Measurements from ENCODE around the gene SUCO. TPM values are rescaled to one million over a fixed set of nuclear protein-coding genes. Genes with fewer than 3 reads are reported as not detected.
"Not testable (repeated sequence)": the region's sequence is repeated elsewhere in the genome, so short reads cannot be mapped to it uniquely, and the experiment has no call there.

SUCO gene
- total RNA-seq, 1 donor from 2014 or later = 67.2 TPM

DNA sequence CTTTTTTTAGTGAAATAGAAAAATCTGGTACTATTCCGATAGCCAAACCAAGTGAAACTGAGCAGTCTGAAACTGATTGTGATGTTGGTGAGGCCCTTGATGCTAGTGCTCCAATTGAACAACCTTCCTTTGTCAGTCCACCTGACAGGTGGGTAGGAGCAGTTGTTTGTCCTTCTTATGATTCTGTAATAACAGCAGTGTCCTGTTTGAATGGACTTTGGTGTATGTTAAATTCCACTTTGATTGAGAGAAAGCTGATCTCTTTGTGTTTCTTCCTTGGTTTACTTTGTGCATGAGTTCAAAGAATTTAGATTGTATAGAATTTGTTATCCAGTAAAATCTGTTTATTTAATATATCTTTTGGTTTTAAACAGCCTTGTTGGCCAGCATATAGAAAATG lies 24.3 kb downstream of the SUCO start:
- DNase-seq (ENCODE audit: low spot score) = no peak

DNA sequence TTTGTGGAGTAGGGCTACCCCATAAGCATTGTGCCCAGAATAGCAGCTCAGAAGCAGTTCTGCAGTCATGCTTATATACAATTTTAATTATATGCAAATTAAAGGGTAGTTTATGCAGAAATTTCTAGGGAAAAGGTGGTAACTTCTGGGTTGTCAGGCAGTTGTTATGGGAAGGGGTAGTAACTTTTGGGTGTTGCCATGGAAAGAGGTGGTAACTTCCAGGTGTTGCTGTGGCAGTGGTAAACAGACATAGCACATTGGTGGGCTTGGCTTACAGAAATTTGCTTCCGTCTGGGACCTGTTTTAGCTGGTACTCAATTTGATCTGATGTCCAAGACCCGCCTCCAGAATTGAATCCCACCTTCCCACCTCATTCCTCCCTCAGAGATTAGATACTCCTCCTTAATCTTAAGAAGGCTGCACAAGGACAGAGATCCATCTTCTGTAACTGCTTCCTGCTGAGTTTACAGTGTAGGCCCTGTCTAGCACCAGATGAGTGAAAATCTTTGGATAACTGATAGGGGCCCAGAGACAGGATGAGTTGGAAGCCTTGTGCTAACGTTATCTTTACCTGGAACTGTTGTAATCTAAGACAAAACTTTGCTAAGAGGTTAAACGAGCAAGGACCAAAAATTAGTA lies 26.7 kb downstream of the SUCO start:
- DNase-seq (ENCODE audit: low spot score) = no peak

DNA sequence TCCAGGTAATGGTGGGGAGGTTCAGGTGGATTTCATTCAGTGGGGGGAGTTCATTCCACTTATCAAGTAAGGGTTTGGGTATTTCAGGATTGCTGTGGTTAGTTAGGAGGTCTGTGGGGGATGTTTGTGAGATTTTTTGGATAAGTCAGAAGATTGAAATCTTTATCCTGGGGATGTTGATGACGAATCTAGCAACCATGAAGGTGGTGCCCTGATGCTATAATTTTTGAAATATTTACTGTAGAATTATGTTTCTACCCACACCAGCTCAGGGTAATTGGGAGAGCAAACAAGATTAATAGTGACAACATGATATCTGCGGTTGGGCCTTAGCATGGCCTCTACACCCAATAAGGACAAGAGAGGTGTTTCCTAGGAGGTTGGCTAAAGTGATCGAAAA lies 28.3 kb downstream of the SUCO start:
- no peak for DNase-seq (ENCODE audit: low spot score)

DNA sequence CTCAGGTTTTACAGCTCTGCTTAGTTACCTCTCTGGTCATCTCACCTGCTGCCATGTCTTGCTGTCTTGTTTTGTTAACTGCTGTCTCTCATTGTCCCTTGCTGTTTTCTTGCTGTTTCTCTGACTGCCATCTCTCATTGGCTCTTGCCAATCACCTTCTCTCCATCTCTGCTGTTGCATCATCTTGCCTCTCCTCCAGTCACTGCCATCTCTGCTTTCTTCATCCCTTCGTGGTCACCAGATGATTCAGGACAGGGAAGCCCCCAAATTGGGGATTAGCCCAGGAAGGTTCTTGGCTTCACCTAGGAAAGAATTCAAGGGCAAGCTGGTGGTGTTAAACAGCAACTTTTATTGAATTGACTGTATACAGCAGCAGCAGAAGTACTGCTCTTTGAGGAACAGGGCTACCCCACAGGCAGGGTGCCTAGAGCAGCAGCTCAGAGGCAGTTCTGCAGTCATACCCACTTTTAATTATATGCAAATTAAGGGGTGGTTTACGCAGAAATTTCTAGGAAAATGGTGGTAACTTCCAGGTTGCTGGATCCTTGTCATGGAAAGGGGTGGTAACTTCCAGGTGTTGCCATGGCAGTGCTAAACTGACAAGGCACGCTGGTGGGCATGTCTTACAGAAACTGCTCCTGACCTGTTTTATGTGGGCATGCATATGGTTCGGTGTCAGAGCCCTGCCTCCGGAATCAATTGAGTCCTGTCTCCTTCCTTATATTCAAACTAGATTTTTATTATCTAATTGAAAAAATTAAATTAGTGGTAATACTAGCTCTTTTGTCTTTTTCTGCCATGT lies 33.4 kb downstream of the SUCO start:
- no peak for DNase-seq (ENCODE audit: low spot score)

DNA sequence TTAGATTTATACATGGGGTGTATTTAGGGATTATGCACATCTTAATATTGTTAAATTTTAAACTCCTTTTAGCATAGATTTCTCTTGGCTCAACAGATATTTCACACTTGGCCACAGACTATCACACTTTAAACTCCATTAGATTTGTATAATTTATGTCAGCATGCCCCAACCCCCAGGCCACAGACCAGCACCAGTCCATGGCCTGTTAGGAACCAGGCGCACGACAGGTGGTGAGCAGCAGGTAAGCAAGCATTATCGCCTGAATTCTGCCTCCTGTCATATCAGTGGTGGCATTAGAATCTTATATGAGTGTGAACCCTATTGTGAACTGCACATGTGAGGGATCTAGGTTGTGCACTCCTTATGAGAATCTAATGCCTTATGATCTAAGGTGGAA lies 34.8 kb downstream of the SUCO start:
- DNase-seq (ENCODE audit: low spot score) = no peak

DNA sequence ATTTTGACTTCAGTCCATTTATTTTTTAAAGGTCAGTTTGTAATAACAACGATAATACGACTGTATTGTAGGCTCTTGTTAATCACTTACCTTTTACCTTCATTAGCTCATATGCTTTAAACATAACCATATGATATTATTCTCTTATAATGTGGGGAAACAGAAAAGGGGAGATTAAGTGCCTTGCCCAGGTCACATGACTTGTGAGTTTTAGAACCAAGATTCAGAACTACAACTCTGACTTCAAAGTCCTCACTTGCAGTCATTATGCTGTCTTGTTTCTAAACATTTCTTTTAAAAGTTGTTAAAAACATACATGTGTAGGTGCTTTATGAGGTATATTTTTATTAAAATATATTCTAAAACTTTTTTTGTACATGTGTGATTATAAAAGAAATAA lies 41.1 kb downstream of the SUCO start:
- no peak for DNase-seq (ENCODE audit: low spot score)

DNA sequence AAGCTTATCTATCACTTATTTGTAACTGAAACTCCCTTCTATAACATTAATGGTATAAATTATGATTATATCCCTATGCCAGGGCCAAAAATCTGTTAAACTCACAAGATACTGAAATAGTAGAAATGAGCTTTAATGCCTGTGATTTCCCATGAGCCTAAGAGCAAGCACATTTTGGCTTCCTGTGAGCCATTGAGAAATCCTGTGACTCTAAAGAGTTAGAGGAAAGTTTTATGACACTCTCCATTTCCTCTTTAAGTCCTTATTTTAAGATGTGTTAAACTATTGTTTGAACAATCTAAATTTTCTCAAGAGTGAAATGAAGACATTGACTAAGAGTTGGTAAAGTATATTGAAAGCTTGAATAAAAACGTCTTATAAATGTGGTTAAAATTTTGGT lies 45.6 kb downstream of the SUCO start:
- no peak for DNase-seq (ENCODE audit: low spot score)

DNA sequence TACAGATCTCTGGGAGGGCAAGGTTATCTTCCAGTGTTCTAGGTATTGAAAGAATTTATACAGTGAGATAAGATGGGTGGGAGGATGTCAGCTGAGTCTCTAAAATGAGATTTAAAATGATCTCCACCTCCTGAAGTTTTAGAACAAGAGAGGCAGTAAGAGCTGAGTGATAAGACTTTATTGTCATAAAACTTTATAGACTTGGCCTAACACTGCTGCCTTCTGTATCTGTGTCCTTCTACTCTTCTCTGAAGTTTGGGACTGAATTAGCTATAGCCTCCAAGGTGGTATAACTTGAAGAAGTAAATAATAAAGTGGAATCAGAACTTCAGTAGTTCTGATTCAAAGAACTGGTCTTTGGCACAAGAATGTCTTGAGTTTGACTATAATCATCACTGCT lies 48.3 kb downstream of the SUCO start:
- DNase-seq (ENCODE audit: low spot score) = no peak

DNA sequence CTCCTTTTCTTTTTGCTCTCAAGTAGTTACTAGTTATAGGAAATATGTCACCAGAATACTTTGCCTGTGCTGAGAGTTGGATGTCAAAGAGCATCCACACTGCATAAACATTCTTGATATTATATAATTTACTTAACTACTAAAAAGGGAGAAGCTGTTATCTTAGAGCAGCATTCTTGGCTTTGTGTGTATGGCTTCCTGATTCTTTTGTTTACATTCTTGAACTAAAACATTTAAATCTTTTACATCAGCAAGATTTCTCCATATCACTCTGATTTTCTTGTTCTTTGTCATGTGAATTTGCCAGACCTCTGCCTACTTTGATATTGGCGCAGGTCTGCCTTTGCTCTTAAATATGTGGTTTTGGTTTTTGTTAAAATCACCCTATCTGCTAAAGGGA lies 48.8 kb downstream of the SUCO start:
- peak; percentile 4 for DNase-seq (ENCODE audit: low spot score)

DNA sequence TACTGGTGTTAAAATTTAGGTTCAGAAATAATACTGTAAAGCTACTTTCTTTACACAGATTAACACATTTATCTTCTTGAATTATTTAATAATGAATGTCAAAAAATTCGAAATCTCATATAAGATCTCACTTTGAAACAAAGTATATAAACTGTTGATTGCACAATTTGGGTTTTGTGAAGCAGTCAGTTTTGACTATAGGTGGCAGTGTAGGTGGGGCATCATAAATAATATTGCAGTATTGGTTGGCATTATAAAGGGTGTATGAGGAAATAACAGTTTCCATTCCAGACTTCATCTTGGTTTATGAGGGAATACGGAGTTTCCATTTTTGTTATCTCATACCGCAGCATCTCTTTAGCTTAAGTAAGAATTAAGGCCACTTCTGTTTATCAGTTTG lies 49.9 kb downstream of the SUCO start:
- DNase-seq (ENCODE audit: low spot score) = no peak

DNA sequence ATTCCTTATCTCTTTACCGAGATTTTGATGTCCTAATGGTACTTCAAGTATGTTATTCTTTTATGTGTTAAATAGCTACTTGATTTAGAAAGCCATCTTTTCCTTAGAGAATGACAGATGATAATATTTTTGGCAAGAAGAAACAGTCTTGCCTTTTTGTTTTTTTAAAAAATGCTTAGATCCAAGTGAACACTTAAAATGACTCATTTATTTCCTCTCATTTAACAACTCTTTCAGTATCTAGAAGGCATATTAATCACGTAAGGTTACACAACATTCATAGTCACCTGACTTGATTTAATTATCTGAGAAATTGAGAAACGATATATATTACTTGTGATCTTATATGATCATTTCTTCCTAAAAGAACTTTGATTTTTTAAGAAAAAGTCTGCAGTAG lies 52.4 kb downstream of the SUCO start:
- DNase-seq (ENCODE audit: low spot score) = no peak

DNA sequence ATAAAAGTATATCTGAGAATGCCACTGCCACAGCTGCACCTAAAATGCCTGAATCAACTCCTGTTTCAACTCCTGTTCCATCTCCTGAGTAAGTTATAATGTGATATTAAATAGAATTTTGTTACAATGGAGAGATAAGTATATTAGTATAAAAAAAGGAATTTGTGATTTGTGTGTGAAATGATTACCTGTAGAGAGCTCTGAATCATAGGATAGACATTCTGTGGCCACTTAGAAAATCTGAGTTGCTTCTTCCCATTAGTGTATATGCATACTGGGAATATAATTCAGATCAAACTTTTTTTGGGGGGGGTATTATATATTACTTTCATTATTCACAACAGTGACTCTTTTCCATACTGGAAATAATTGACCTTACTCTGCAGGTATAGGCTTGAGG lies 52.9 kb downstream of the SUCO start:
- no peak for DNase-seq (ENCODE audit: low spot score)

DNA sequence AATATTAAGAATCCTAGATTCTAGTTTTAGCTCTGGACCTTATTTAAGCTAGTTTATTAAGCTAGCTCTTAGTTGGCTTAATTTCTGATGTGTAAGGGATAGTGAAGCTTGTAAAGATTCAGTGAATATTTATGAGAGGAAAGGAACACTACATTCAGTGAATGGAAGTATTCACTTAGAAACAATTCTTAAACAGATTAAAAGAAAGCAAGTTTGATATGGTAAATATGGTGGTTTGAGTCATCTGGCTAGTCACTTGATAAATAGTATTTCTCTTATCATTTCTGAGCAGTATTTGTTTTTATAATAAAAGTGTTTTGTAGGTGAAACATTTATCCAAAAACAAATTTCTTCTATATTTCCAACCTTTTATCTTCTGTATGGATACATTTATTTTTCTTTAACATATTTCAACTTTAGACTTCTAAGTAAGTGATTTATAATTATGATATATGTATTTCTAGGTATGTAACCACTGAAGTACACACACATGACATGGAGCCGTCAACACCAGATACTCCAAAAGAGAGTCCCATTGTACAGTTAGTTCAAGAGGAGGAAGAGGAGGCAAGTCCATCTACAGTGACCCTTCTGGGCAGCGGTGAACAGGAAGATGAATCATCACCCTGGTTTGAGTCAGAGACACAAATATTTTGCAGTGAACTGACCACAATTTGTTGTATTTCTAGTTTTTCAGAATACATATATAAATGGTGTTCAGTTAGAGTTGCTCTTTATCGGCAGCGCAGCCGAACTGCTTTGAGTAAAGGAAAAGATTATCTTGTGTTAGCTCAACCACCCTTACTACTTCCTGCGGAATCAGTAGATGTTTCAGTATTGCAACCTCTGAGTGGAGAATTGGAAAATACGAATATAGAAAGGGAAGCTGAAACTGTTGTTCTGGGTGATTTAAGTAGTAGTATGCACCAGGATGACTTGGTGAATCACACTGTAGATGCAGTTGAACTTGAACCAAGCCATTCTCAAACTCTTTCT lies 55.6 kb downstream of the SUCO start:
- DNase-seq (ENCODE audit: low spot score) = no peak

DNA sequence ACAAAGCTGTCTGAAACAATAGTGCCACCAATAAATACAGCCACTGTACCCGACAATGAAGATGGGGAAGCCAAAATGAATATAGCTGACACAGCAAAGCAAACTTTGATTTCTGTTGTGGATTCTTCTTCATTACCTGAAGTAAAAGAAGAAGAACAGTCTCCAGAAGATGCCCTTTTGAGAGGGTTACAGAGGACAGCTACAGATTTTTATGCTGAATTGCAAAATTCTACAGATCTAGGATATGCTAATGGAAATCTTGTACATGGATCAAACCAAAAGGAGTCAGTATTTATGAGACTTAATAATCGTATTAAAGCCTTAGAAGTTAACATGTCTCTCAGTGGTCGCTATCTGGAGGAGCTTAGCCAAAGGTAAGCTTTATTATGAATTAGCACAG lies 56.6 kb downstream of the SUCO start:
- no peak for DNase-seq (ENCODE audit: low spot score)

DNA sequence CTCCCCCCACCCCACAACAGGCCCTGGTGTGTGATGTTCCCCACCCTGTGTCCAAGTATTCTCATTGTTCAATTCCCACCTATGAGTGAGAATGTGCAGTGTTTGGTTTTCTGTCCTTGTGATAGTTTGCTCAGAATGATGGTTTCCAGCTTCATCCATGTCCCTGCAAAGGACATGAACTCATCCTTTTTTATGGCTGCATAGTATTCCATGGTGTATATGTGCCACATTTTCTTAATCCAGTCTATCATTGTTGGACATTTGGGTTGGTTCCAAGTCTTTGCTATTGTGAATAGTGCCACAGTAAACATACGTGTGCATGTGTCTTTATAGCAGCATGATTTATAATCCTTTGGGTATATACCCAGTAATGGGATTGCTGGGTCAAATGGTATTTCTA lies 58.5 kb downstream of the SUCO start:
- not testable (repeated sequence) for DNase-seq (ENCODE audit: low spot score)

DNA sequence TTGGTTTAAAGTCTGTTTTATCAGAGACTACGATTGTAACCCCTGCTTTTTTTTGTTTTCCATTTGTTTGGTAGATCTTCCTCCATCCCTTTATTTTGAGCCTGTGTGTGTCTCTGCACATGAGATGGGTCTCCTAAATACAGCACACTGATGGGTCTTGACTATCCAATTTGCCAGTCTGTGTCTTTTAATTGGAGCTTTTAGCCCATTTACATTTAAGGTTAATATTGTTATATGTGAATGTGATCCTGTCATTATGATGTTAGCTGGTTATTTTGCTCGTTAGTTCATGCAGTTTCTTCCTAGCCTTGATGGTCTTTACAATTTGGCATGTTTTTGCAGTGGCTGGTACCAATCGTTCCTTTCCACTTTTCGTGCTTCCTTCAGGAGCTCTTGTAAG lies 62.1 kb downstream of the SUCO start:
- not testable (repeated sequence) for DNase-seq (ENCODE audit: low spot score)

DNA sequence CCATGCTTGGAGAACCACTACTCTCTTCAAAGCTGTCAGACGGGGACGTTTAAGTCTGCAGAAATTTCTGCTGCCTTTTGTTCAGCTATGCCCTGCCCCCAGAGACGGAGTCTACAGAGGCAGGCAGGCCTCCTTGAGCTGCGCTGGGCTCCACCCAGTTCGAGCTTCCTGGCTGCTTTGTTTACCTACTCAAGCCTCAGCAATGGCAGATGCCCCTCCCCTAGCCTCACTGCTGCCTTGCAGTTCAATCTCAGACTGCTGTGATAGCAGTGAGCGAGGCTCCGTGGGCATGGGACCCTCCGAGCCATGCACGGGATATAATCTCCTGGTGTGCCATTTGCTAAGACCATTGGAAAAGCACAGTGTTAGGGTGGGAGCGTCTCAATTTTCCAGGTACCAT lies 63.8 kb downstream of the SUCO start:
- not testable (repeated sequence) for DNase-seq (ENCODE audit: low spot score)

DNA sequence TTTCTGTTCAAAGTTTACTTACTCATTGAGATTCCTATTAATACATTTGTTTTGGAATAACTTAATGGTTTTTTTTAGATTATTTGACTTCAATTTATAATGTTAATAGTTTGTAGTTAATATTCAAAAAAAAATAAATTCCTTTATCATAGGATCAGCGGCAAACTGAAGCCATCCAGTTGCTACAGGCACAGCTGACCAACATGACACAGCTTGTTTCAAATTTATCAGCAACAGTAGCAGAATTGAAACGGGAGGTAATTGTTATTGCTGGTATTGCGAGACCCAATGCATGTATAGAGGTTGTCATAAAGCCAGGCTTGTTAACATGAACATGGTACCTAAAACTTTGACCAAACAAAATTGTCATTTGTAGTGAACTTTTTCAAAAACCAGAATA lies 67.0 kb downstream of the SUCO start:
- no peak for DNase-seq (ENCODE audit: low spot score)

DNA sequence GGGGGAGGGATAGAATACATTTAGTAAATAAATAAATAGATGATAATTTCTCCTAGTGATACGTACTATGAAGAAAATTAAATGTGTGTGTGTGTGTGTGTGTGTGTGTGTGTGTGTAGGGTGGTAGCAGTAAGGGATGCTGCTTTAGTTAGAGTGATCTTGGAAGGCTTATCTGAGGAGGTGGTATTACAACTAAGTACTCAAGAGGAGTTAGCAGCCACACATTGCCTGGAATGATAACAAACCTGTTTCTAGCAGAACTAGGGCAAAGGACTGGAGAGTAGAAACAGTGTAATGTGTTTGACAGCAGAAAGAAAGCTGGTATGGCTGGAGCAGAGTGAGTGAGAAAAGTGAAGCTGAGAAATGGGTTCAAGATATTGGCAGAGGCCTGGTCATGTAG lies 67.7 kb downstream of the SUCO start:
- DNase-seq (ENCODE audit: low spot score) = peak; percentile 10

DNA sequence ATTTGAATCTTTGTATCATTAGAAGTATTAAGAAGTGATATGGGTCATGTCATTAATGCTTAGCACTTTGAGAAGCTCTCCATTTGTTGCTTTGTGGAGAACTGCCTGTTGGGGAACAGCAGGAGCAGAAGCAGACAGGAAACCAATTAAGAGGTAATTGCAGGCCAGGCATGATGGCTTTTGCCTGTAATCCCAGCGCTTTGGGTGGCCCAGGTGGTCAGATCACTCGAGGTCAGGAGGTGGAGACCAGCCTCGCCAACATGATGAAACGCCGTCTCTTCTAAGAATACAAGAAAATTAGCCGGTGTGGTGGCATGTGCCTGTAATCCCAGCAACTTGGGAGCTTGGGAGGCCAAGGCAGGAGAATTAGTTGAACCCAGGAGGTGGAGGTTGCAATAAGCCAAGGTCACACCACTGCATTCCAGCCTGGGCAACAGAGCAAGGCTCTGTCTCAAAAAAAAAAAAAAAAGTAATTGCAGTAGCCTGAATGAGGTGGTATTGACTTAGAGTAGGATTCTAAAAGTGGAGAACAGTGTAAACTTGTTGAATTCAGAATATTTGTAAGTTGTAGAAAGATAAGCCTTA lies 68.2 kb downstream of the SUCO start:
- DNase-seq (ENCODE audit: low spot score) = no peak

DNA sequence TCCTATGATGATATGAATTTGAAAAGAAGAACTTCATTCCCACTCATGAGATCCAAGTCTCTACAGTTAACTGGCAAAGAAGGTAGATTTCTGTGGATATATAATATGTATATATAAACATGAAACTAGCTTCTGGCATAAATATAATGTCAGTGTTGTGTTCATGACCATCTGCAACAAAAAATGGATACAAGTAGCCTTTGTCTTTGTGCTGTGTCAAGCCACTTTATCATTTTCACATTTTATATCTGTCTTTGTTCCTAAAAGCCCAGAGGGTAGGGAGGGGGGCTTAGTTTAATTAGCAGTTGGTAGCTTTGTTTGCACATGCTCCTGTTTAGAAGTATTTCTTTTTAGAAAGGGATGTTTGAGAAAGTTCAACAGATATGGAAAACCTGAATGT lies 69.8 kb downstream of the SUCO start:
- no peak for DNase-seq (ENCODE audit: low spot score)

DNA sequence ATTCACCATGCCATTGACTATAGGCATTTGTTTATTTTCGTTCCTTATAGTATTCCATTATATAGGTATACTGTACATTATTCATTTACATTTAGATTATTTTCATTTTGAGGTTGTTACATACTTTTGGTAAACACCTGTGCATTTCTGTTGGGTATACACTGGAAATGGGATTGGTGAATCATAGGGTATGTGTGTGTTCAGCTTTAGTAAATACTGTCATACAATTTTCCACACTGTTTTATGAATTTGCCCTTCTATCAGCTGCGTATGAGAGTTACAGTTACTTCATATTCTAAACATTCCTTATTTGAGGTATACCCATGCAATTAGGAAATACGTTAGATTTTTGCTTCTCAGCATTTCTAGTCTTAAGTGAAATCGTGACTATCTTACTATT lies 70.9 kb downstream of the SUCO start:
- no peak for DNase-seq (ENCODE audit: low spot score)

Measured in umbilical cord (tissue), 2 donors.